Calu3 (cell line): ENCODE data around the gene PTPRN2. TPM values are rescaled to one million over a fixed set of nuclear protein-coding genes. Genes with fewer than 3 reads are reported as not detected.

Experiments
- BruUV-seq: library from RNA; stranded (reverse); fragments of 400-500 nt; replicated peaks from 2 replicates; lab custom pipeline; 2021; lab: Mats Ljungman, UMichigan
- CTCF ChIA-PET: fragments of 300-600 bp; sonication (Branson Sonifier 250); formaldehyde crosslinking; loops from one replicate; lab custom pipeline; 2022; ENCODE audit warnings: antibody characterized with exemption; lab: Charles Lee
- DNase-seq: peaks from one replicate; pipeline ENCODE4 v3.0.0; 2022
- H3K27ac Mint-ChIP-seq: one replicate; pipeline ENCODE4 v1.8.0; 2022; ENCODE audit warnings: mixed read lengths; ENCODE audit not compliant: unreplicated experiment
- H3K27me3 Mint-ChIP-seq: one replicate; pipeline ENCODE4 v1.8.0; 2022; ENCODE audit warnings: mixed read lengths; ENCODE audit not compliant: unreplicated experiment
- H3K36me3 Mint-ChIP-seq: one replicate; pipeline ENCODE4 v1.8.0; 2022; ENCODE audit warnings: mild to moderate bottlenecking, moderate library complexity, mixed read lengths; ENCODE audit not compliant: insufficient read depth, unreplicated experiment
- H3K4me1 Mint-ChIP-seq: one replicate; pipeline ENCODE4 v1.8.0; 2022; ENCODE audit warnings: mild to moderate bottlenecking, low read depth, mixed read lengths; ENCODE audit not compliant: unreplicated experiment
- H3K4me3 Mint-ChIP-seq: one replicate; pipeline ENCODE4 v1.8.0; 2022; ENCODE audit warnings: mild to moderate bottlenecking, low read depth, moderate library complexity, mixed read lengths; ENCODE audit not compliant: unreplicated experiment
- H3K9me3 Mint-ChIP-seq: one replicate; pipeline ENCODE4 v1.8.0; 2022; ENCODE audit warnings: low read depth, mixed read lengths; ENCODE audit not compliant: unreplicated experiment
- CTCF ChIP-seq: fragments of 200-600 bp; IDR thresholded peaks from one replicate; pipeline ENCODE4 v1.8.0; 2022; ENCODE audit warnings: antibody characterized with exemption; ENCODE audit not compliant: unreplicated experiment
- intact Hi-C: fragments of 100-400 bp; cut with micrococcal nuclease; formaldehyde crosslinking; loops from one replicate; pipeline ENCODE4 v1.10.0; 2022; ENCODE audit not compliant: unreplicated experiment
- total RNA-seq: library from RNA; stranded (reverse); gene quantifications from 2 replicates; pipeline ENCODE4 v1.2.3, GENCODE V29; 2022

PTPRN2 gene
- total RNA-seq, 1 experiment from 2014 or later = 2.0 TPM

- no peak for DNase-seq
- intact Hi-C loops = no loop called here
- Mint-ChIP-seq H3K9me3 (no peaks in the 10 kb centered on the region), H3K27ac (no peak overlapping the region), H3K4me1 (peaks cover 7% of the 10 kb centered on the region), H3K4me3 (no peak overlapping the region), H3K36me3 (no peaks in the 10 kb centered on the region), H3K27me3 (no peaks in the 10 kb centered on the region)
- CTCF ChIA-PET = no interaction called here
- no peak for TF ChIP-seq CTCF
- BruUV-seq = no TSS peak
These were observed 912.1 kb downstream of the PTPRN2 start for GRCh38 chr7:157675427-157675927.

- DNase-seq = no peak
- Mint-ChIP-seq H3K27me3 (no peaks in the 10 kb centered on the region), H3K36me3 (no peaks in the 10 kb centered on the region), H3K27ac (no peak overlapping the region), H3K4me3 (no peak overlapping the region), H3K4me1 (peaks cover 7% of the 10 kb centered on the region), H3K9me3 (no peaks in the 10 kb centered on the region)
- TF ChIP-seq CTCF = no peak
- CTCF ChIA-PET = no interaction called here
- intact Hi-C loops = no loop called here
- no TSS peak for BruUV-seq
These were observed 912.8 kb downstream of the PTPRN2 start for GRCh38 chr7:157674715-157675426.

GRCh38 chr7:157674027-157674714, 913.5 kb downstream of the PTPRN2 start:
- H3K4me3 Mint-ChIP-seq = no peak overlapping the region
- intact Hi-C loops = no loop called here
- no peaks in the 10 kb centered on the region for H3K36me3 Mint-ChIP-seq
- H3K4me1 Mint-ChIP-seq = peaks cover 7% of the 10 kb centered on the region
- no peaks in the 10 kb centered on the region for H3K9me3 Mint-ChIP-seq
- TF ChIP-seq CTCF = no peak
- no peaks in the 10 kb centered on the region for H3K27me3 Mint-ChIP-seq
- no TSS peak for BruUV-seq
- DNase-seq = no peak
- H3K27ac Mint-ChIP-seq = no peak overlapping the region
- CTCF ChIA-PET = no interaction called here

GRCh38 chr7:157673573-157673972, 914.0 kb downstream of the PTPRN2 start:
- CTCF ChIA-PET = no interaction called here

More at GRCh38 chr7:157673573-157673972, 914.0 kb downstream of the PTPRN2 start:
- no peak for TF ChIP-seq CTCF
- Mint-ChIP-seq H3K9me3 (no peaks in the 10 kb centered on the region), H3K27me3 (no peaks in the 10 kb centered on the region), H3K4me3 (no peak overlapping the region), H3K4me1 (peaks cover 7% of the 10 kb centered on the region), H3K27ac (no peak overlapping the region), H3K36me3 (no peaks in the 10 kb centered on the region)
- intact Hi-C loops = no loop called here
- BruUV-seq = no TSS peak
- no peak for DNase-seq
